Ovary (tissue), 3 donors: Measurements from ENCODE around the gene MASP1.

Source experiments
- CTCF ChIP-seq, 3 donors: fragments of 450-650 bp in 2 of 3; fragments of 200-600 bp in 1 of 3; IDR thresholded peaks; one replicate each; pipeline versions ENCODE4 v1.5.1 to v1.8.0; 2016 to 2022; ENCODE audit warnings: antibody characterized with exemption in 3 of 3, mild to moderate bottlenecking in 1 of 3
- EP300 ChIP-seq: sonication (generic); formaldehyde crosslinking; IDR thresholded peaks from one replicate; pipeline ENCODE4 v1.6.1; 2017; ENCODE audit warnings: antibody characterized with exemption
- POLR2A ChIP-seq: fragments of 450-650 bp; IDR thresholded peaks from one replicate; pipeline ENCODE4 v1.6.1; 2017; ENCODE audit warnings: antibody characterized with exemption, mild to moderate bottlenecking, moderate library complexity
- donor health status: DM: no; HTN: no; CAD: no.

DNA sequence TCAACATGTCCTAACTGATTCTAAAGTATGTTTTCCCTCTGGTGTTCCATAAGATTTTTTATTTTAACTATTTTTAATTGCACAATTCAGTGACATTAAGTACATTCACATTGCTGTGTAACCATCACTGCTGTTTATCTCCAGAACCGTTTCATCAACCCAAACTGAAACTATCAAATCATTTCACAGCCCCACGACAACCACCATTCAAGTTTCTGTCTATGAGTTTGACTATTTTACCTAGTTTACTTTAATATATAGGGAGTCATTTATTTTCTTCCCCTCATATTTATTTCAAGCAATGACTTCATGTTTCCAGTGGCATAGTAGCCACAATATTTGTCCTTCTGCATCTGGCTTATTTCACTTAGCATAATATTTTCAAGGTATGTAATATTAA, 85.9 kb downstream of the MASP1 start:
- no peak for TF ChIP-seq POLR2A
- no peak for TF ChIP-seq CTCF (IDR thresholded peaks at IDR 0.05)
- no peak for TF ChIP-seq EP300
